Activated naive CD8-positive, alpha-beta T cell treated with anti-CD3 and anti-CD28 coated beads, Interleukin-2, amount 50 U/mL, for 24 hours (primary cell): ENCODE results near the gene CTSE.
A peak's percentile ranks its signal among the peaks of the same experiment; 100 is the strongest.

Experiments
- ATAC-seq: fragments of 150-1000 bp; cut with Tn5 transposase; one replicate; pipeline ENCODE4 v1.10.0; 2021
- DNase-seq: peaks from one replicate; pipeline ENCODE4 v3.0.0; 2021
- H3K27ac Mint-ChIP-seq: one replicate; pipeline ENCODE4 v1.8.0; 2021; ENCODE audit warnings: mild to moderate bottlenecking, mixed read lengths
- H3K27me3 Mint-ChIP-seq: one replicate; pipeline ENCODE4 v1.8.0; 2021; ENCODE audit warnings: mixed read lengths
- H3K36me3 Mint-ChIP-seq: one replicate; pipeline ENCODE4 v1.8.0; 2021; ENCODE audit warnings: low read depth, mixed read lengths
- H3K4me1 Mint-ChIP-seq: one replicate; pipeline ENCODE4 v1.8.0; 2021; ENCODE audit warnings: mixed read lengths
- H3K4me3 Mint-ChIP-seq: one replicate; pipeline ENCODE4 v1.8.0; 2021; ENCODE audit warnings: mild to moderate bottlenecking, moderate library complexity, mixed read lengths
- H3K9me3 Mint-ChIP-seq: one replicate; pipeline ENCODE4 v1.8.0; 2021; ENCODE audit warnings: mixed read lengths

CTSE gene

GRCh38 chr1:205967554-205968335, 56.0 kb downstream of the CTSE start:
- DNase-seq (no peak), ATAC-seq (no peak)
- no peaks in the 10 kb centered on the region for H3K27me3 Mint-ChIP-seq
- no peaks in the 10 kb centered on the region for H3K4me1 Mint-ChIP-seq
- no peak overlapping the region for H3K27ac Mint-ChIP-seq
- no peaks in the 10 kb centered on the region for H3K36me3 Mint-ChIP-seq
- H3K9me3 Mint-ChIP-seq, result no peaks in the 10 kb centered on the region
- no peak overlapping the region for H3K4me3 Mint-ChIP-seq

- ATAC-seq, result no peak
- Mint-ChIP-seq H3K9me3 (no peaks in the 10 kb centered on the region), H3K4me1 (peaks cover 4% of the 10 kb centered on the region), H3K27ac (no peak overlapping the region), H3K36me3 (no peaks in the 10 kb centered on the region), H3K27me3 (peaks cover 6% of the 10 kb centered on the region), H3K4me3 (no peak overlapping the region)
- DNase-seq, result no peak
These were observed 58.4 kb downstream of the CTSE start for GRCh38 chr1:205965036-205965884.

- DNase-seq, result no peak
- Mint-ChIP-seq H3K27me3 (peaks cover 12% of the 10 kb centered on the region), H3K4me3 (no peak overlapping the region), H3K36me3 (no peaks in the 10 kb centered on the region), H3K9me3 (no peaks in the 10 kb centered on the region), H3K4me1 (peaks cover 4% of the 10 kb centered on the region), H3K27ac (no peak overlapping the region)
- ATAC-seq, result no peak
These were observed 60.1 kb downstream of the CTSE start for GRCh38 chr1:205963352-205964155.

- H3K4me3 Mint-ChIP-seq, result no peak overlapping the region
These were observed 60.9 kb downstream of the CTSE start for GRCh38 chr1:205962821-205963221.

GRCh38 chr1:205961991-205962820, 61.5 kb downstream of the CTSE start:
- DNase-seq (no peak), ATAC-seq (no peak)
- no peak overlapping the region for H3K4me3 Mint-ChIP-seq
- H3K36me3 Mint-ChIP-seq, result no peaks in the 10 kb centered on the region
- H3K27me3 Mint-ChIP-seq, result peaks cover 15% of the 10 kb centered on the region
- no peaks in the 10 kb centered on the region for H3K9me3 Mint-ChIP-seq
- no peak overlapping the region for H3K27ac Mint-ChIP-seq
- peaks cover 4% of the 10 kb centered on the region for H3K4me1 Mint-ChIP-seq

More at GRCh38 chr1:205962821-205963221, 60.9 kb downstream of the CTSE start:
- Mint-ChIP-seq H3K27ac (no peak overlapping the region), H3K4me1 (peaks cover 4% of the 10 kb centered on the region), H3K36me3 (no peaks in the 10 kb centered on the region), H3K27me3 (peaks cover 12% of the 10 kb centered on the region), H3K9me3 (no peaks in the 10 kb centered on the region)
- ATAC-seq (no peak), DNase-seq (no peak)

- Mint-ChIP-seq H3K27ac (no peak overlapping the region), H3K4me3 (no peak overlapping the region), H3K4me1 (peaks cover 4% of the 10 kb centered on the region), H3K27me3 (peaks cover 15% of the 10 kb centered on the region), H3K9me3 (no peaks in the 10 kb centered on the region), H3K36me3 (no peaks in the 10 kb centered on the region)
- ATAC-seq (peak; percentile 48), DNase-seq (peak; percentile 14)
These were observed 62.3 kb downstream of the CTSE start for GRCh38 chr1:205961405-205961804.

- Mint-ChIP-seq H3K4me3 (no peak overlapping the region), H3K9me3 (no peaks in the 10 kb centered on the region), H3K36me3 (no peaks in the 10 kb centered on the region), H3K27me3 (peaks cover 25% of the 10 kb centered on the region), H3K4me1 (peaks cover 4% of the 10 kb centered on the region), H3K27ac (no peak overlapping the region)
- ATAC-seq (no peak), DNase-seq (no peak)
These were observed 63.9 kb downstream of the CTSE start for GRCh38 chr1:205959789-205960188.
